Smooth muscle cell (in vitro differentiated cells): Measurements from ENCODE around the gene SDHAF1. TPM values are rescaled to one million over a fixed set of nuclear protein-coding genes. Genes with fewer than 3 reads are reported as not detected.

Experiments
- DNase-seq: peaks from one replicate; lab custom pipeline; 2025; ENCODE audit not compliant: unreplicated experiment; lab: John Stamatoyannopoulos, UW
- H2AFZ ChIP-seq: fragments of 200-600 bp; sonication (generic); 2 replicates; pipeline ENCODE4 v1.6.0; 2016; ENCODE audit warnings: antibody characterized with exemption, low read depth, mild to moderate bottlenecking
- H3F3A ChIP-seq: fragments of 200-600 bp; sonication (generic); 2 replicates; pipeline ENCODE4 v1.6.0; 2017; ENCODE audit warnings: antibody characterized with exemption, low read depth
- H3K27ac ChIP-seq: fragments of 200-600 bp; sonication (generic); 2 replicates; pipeline ENCODE4 v1.5.1; 2016; ENCODE audit warnings: low read depth, mild to moderate bottlenecking
- H3K27me3 ChIP-seq: fragments of 200-600 bp; sonication (generic); 2 replicates; pipeline ENCODE4 v1.6.1; 2016; ENCODE audit warnings: low read depth, mild to moderate bottlenecking
- H3K36me3 ChIP-seq: fragments of 200-600 bp; sonication (generic); 2 replicates; pipeline ENCODE4 v1.5.1; 2016; ENCODE audit warnings: low read depth
- H3K4me1 ChIP-seq: fragments of 200-600 bp; sonication (generic); 2 replicates; pipeline ENCODE4 v1.5.1; 2016; ENCODE audit warnings: low read depth
- H3K4me2 ChIP-seq: fragments of 200-600 bp; sonication (generic); 2 replicates; pipeline ENCODE4 v1.6.0; 2016; ENCODE audit warnings: mild to moderate bottlenecking
- H3K4me3 ChIP-seq: fragments of 200-600 bp; sonication (generic); 2 replicates; pipeline ENCODE4 v1.5.1; 2016; ENCODE audit warnings: mild to moderate bottlenecking
- H3K79me2 ChIP-seq: fragments of 200-600 bp; sonication (generic); 2 replicates; pipeline ENCODE4 v1.6.0; 2016; ENCODE audit warnings: low read depth, mild to moderate bottlenecking
- H3K9ac ChIP-seq: fragments of 200-600 bp; sonication (generic); 2 replicates; pipeline ENCODE4 v1.6.0; 2016; ENCODE audit warnings: low read depth
- H3K9me3 ChIP-seq: fragments of 200-600 bp; sonication (generic); replicated peaks from 2 replicates; pipeline ENCODE4 v1.5.1; 2016; ENCODE audit warnings: low read depth
- H4K20me1 ChIP-seq: fragments of 200-600 bp; sonication (generic); 2 replicates; pipeline ENCODE4 v1.6.0; 2016; ENCODE audit warnings: low read depth
- CTCF ChIP-seq: fragments of 200-600 bp; sonication (generic); IDR thresholded peaks from 2 replicates; pipeline ENCODE4 v1.5.1; 2017; ENCODE audit warnings: borderline replicate concordance, mild to moderate bottlenecking, antibody characterized with exemption; ENCODE audit not compliant: insufficient read depth, poor library complexity, severe bottlenecking
- WGBS: methylation state at CpG from one replicate; pipeline ENCODE4 v1.1.7; 2016; ENCODE audit warnings: low lambda C conversion rate; 5-methylcytosine and 5-hydroxymethylcytosine counted together
- polyA plus RNA-seq: library from polyadenylated mRNA; unstranded; fragments of >200 nt; fragmentation: Nextera tagmentation; extraction: Ambion mirVana; gene quantifications from 2 replicates; pipeline ENCODE4 v1.2.1, GENCODE V29; 2016
- total RNA-seq: library from RNA; depleted of rRNA; stranded (reverse); fragments of >200 nt; gene quantifications from 2 replicates; pipeline ENCODE4 v1.2.3, GENCODE V29; 2014

SDHAF1 gene
- total and polyA plus RNA-seq, 2 experiments from 2014 or later = 24.0 to 27.7 TPM

GRCh38 chr19:35988824-35989223, 6.2 kb upstream of the SDHAF1 start:
- H3K79me2 ChIP-seq = no peaks in the 10 kb centered on the region
- H3K9ac ChIP-seq = no peak overlapping the region
- H4K20me1 ChIP-seq = no peaks in the 10 kb centered on the region
- TF ChIP-seq CTCF = no peak
- peaks cover 4% of the 10 kb centered on the region for H3F3A ChIP-seq
- no peak overlapping the region for H3K4me3 ChIP-seq
- no peak overlapping the region for H2AFZ ChIP-seq
- DNase-seq = no peak
- H3K4me1 ChIP-seq = no peaks in the 10 kb centered on the region
- H3K27me3 ChIP-seq = peaks cover 25% of the 10 kb centered on the region
- 92% methylated on average over 3 of the region's 3 CpGs for WGBS
- H3K36me3 ChIP-seq = no peaks in the 10 kb centered on the region
- H3K9me3 ChIP-seq = no peaks in the 10 kb centered on the region
- H3K4me2 ChIP-seq = no peak overlapping the region
- H3K27ac ChIP-seq = no peak overlapping the region

GRCh38 chr19:35990156-35990555, 4.8 kb upstream of the SDHAF1 start:
- no peaks in the 10 kb centered on the region for H3K36me3 ChIP-seq
- peaks cover 4% of the 10 kb centered on the region for H3F3A ChIP-seq
- no peak for TF ChIP-seq CTCF
- peaks cover 2% of the 10 kb centered on the region for H3K79me2 ChIP-seq
- no peak overlapping the region for H3K9ac ChIP-seq
- H3K4me1 ChIP-seq = no peaks in the 10 kb centered on the region
- H3K27me3 ChIP-seq = peaks cover 23% of the 10 kb centered on the region
- H2AFZ ChIP-seq = no peak overlapping the region
- 87% methylated on average over 4 of the region's 4 CpGs for WGBS
- DNase-seq = no peak
- H3K27ac ChIP-seq = no peak overlapping the region
- no peak overlapping the region for H3K4me2 ChIP-seq
- no peaks in the 10 kb centered on the region for H4K20me1 ChIP-seq
- H3K9me3 ChIP-seq = no peaks in the 10 kb centered on the region
- no peak overlapping the region for H3K4me3 ChIP-seq

- no peak for DNase-seq
- 87% methylated on average over 10 of the region's 10 CpGs for WGBS
- H3K4me2 ChIP-seq = no peak overlapping the region
- no peak overlapping the region for H3K4me3 ChIP-seq
- H3K4me1 ChIP-seq = peaks cover 3% of the 10 kb centered on the region
- H3K79me2 ChIP-seq = peaks cover 10% of the 10 kb centered on the region
- H3K27me3 ChIP-seq = peaks cover 16% of the 10 kb centered on the region
- no peak overlapping the region for H3K27ac ChIP-seq
- peaks cover 4% of the 10 kb centered on the region for H4K20me1 ChIP-seq
- H2AFZ ChIP-seq = no peak overlapping the region
- peaks cover 4% of the 10 kb centered on the region for H3F3A ChIP-seq
- no peak for TF ChIP-seq CTCF
- no peaks in the 10 kb centered on the region for H3K9me3 ChIP-seq
- no peaks in the 10 kb centered on the region for H3K36me3 ChIP-seq
- no peak overlapping the region for H3K9ac ChIP-seq
These were observed 3.9 kb upstream of the SDHAF1 start for GRCh38 chr19:35990771-35991730.
